GM12864 (cell line): ENCODE results near the gene NACC2.
"Not testable (repeated sequence)": the region's sequence is repeated elsewhere in the genome, so short reads cannot be mapped to it uniquely, and the experiment has no call there.

Experiments
- DNase-seq: peaks from one replicate; pipeline ENCODE4 v3.0.0-alpha.2; 2011; ENCODE audit warnings: low read depth
- H3K4me3 ChIP-seq: 2 replicates; pipeline ENCODE4 v1.5.1; 2011; ENCODE audit warnings: mild to moderate bottlenecking, low read depth, low read length, control low read depth
- TF ChIP-seq, protein P1 (sequence below): IDR thresholded peaks from 2 replicates; pipeline ENCODE4 v1.5.1; 2011; ENCODE audit warnings: low read depth, mild to moderate bottlenecking, moderate library complexity, low read length, control low read depth, inconsistent platforms; ENCODE audit errors: missing control alignments

The NACC2 gene

DNA sequence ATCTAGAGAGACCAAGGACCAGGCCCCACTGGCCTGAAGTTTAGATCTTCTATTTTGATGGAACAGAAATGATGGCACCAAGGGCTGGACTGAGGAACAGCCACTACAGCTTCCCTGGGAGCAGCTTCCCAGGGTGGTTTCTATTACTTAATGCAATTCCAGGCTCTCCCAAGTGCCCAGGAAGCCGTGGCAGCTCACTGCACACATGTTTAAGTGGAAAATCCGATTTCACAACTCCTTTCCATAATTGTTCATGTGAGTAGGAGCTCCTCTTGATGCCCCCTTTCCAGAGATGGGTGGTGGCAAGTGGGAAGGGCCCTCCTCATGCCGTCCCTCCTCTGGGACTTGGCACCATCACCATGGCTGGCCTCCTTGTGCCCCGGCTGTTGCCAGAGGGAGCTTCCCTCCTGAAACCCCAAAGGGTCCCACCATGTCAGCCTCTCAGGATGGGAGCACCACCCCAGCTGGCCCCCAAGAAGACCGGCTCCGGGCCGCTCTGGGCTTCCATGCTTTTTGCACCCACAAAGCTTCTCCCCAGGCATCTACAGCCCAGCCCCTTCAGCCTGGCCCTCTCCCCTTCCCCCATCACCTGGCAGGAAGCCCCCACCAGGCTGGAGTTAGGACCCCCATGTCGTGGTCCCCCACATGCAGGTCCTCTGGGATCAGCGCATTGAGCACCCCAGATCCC is 124.8 kb downstream of the NACC2 start:
- H3K4me3 ChIP-seq: no peak overlapping the region
- TF ChIP-seq, protein P1, sequence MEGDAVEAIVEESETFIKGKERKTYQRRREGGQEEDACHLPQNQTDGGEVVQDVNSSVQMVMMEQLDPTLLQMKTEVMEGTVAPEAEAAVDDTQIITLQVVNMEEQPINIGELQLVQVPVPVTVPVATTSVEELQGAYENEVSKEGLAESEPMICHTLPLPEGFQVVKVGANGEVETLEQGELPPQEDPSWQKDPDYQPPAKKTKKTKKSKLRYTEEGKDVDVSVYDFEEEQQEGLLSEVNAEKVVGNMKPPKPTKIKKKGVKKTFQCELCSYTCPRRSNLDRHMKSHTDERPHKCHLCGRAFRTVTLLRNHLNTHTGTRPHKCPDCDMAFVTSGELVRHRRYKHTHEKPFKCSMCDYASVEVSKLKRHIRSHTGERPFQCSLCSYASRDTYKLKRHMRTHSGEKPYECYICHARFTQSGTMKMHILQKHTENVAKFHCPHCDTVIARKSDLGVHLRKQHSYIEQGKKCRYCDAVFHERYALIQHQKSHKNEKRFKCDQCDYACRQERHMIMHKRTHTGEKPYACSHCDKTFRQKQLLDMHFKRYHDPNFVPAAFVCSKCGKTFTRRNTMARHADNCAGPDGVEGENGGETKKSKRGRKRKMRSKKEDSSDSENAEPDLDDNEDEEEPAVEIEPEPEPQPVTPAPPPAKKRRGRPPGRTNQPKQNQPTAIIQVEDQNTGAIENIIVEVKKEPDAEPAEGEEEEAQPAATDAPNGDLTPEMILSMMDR: no peak
- DNase-seq: no peak

DNA sequence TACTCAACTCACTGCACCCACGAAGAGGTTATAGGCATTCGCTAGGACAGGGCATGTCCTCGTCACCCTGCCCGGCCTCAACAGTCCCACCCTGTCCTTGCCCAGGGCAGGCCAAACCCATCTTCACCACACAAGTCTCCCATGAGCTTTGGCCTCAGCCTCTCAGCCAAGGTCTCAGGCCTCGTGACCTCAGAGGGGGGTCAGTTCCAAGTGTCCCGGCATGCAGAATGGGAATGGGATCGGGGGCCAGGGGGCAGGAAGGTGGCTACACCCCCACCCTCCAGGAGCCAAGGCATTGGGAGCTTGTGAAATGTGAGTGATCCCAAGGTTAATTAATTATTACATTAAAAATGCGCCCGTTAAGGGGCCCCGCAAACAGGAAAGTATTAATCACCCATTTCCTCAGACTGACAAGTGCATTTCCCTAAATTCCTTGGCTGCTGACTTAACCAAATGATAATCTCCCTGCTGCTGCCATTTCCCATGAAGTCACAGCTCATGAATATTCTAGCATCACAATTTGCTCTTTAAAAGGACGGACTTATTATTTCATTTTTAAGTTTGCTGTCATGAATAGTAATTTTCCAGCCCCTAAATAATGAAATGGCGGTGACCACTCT is 125.9 kb downstream of the NACC2 start:
- DNase-seq: no peak
- TF ChIP-seq, protein P1: no peak
- H3K4me3 ChIP-seq: no peak overlapping the region

DNA sequence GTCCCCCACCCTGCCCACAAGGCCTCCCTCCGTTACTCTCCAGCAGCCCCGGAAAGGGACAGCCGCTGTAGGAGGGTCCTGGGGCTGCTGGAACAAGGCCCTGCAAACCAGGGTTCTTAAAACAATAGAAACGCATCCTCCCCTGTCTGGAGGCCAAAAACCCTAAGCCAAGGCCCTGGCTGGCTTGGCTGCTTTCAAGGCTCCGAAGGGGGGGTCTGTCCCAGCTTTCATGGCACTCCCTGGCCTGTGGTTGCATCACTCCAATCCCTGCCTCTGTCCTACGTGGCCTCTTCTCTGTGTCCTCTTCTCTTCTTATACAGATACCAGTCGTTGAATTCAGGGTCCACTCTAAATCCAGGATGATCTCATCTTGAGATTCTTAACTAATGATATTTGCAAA is 126.5 kb downstream of the NACC2 start:
- no peak for DNase-seq
- H3K4me3 ChIP-seq: no peak overlapping the region
- TF ChIP-seq, protein P1: no peak

DNA sequence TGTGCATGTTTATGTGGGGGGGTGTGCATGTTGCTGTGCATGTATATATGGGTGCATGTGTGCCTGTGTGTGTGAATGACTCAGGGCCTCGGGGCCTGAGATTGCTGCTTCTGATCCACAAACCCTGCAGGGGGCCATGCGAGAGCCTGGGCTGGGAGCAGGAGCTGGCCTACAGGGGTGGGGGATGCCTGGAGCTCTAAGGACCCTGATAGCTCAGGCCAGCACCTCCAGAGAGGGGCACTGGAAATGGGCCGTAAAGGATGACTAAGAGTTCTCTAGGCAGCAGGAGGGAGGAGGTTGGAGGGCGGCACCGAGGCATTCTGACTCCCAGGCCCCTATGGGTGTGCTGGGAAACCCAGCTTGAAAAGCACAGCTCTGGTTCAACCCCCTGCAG is 127.0 kb downstream of the NACC2 start:
- TF ChIP-seq, protein P1: no peak
- no peak for DNase-seq
- no peak overlapping the region for H3K4me3 ChIP-seq

DNA sequence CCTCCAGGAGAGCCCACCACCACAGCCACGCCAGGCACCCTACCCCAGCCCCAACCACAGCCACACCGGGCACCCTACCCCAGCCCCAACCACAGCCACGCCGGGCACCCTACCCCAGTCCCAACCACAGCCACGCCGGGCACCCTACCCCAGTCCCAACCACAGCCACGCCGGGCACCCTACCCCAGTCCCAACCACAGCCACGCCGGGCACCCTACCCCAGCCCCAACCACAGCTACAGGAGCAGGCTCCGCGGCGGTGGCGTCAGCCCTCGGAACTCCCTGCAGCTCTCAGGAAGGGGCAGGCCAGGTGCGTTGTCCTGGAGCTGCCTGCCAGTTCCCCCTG is 128.2 kb downstream of the NACC2 start:
- H3K4me3 ChIP-seq, DNase-seq: not testable (repeated sequence)

DNA sequence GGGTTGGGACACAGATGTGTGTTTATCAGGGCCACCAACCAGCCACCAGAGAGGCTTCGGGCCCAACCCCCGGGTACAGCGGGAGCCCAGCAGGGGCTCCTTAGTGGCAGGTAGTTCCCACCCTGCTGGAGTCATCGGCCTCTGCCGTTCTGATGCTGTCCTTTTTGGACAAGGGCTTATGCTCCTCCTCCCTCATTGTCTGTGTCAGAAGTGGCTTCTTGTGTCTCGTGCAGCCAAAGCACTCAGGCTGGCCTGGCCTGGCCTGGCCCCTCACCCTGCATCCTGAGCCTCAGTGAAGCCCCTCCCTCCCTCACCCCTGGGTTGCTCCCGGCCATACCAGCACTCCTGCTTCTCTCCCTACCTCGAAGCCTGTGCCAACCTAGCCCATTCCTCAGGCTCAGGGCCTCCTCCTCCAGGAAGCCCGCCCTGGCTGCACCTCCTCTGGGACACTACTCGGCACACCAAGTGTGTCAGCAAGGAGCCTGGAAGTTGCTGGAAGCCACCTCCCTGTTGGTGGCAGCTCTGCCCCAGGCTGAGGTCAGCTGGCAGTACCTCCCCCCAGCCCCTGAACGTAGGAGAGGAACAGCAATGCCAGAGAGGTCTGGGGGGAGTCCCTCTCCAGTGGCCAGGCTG is 129.8 kb downstream of the NACC2 start:
- TF ChIP-seq, protein P1: no peak
- DNase-seq: no peak
- H3K4me3 ChIP-seq: no peak overlapping the region

DNA sequence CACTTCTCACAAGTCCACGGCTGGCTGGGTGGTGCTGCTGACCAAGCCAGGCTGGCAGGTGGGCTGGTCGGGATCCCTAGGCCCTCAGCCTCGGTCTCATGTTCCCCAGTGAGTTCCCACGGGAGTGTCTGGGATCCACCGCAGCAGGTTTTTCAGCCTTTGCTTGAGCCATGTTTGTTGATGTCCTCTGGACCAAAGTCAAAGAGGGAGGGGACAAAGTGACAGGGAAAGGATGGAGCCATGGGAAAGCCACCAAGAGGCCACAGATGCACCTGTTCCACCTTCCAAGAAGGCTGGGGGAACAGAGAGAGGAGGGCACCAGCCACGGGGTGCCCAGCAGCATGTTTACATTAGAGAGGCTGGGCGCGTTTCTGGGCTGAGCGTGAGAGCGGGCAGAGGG is 131.2 kb downstream of the NACC2 start:
- no peak for DNase-seq

More for the DNA sequence above, 131.2 kb downstream of the NACC2 start:
- no peak overlapping the region for H3K4me3 ChIP-seq
- TF ChIP-seq, protein P1: no peak
